ENCODE results near the gene CCND2. TPM values are rescaled to one million over a fixed set of nuclear protein-coding genes. Genes with fewer than 3 reads are reported as not detected.

Gene CCND2
- total and polyA plus RNA-seq, 9 of the 15 experiments (the other 6 are each of a cell fraction or from before 2014, with no cell fraction given) = 13.6 to 99.3 (median 39.6) TPM

DNA sequence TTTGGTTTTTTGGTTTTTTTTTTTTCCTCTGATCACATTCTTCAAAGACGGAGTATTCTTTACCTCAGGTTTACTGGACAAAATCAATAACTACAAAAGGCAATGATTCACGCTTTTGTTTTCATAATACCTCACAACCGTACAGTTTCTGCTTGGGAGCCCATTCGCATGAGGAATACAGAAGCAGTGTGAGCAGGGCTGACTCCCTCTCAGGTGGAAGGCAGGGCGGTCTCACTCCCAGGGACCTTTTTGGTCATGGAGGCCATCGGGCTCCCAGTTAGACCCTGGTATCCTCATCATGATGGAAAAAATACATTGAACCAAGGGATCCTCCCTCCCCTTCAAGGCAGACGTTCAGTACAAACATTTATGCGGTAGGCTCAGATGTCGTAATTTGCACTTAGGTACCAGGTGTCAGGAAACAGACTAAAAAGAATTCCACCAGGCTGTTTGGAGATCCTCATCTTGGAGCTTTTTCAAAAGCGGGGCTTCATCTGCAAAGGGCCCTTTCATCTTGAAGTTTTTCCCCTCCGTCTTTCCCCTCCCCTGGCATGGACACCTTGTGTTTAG, 28.5 kb downstream of the CCND2 start:
- H4K20me1 ChIP-seq (replicated peaks; ENCODE audit: control insufficient read depth, insufficient read depth, low read length) = 0 out of 2 replicates have a peak, but pooled peaks cover 12% of the 10 kb centered on the region
- H2AFZ ChIP-seq (ENCODE audit: low read depth, low read length) = no peak overlapping the region
- peaks cover 82% of the 10 kb centered on the region; the same call in 2 of the 3 replicates for H3K36me3 ChIP-seq (ENCODE audit: control insufficient read depth, insufficient read depth, low read length)
- H3K9ac ChIP-seq (ENCODE audit: insufficient read depth in 1 of 2, low read depth in 2 of 2, low read length in 2 of 2) = no peak overlapping the region
- no peaks in the 10 kb centered on the region for H3K27me3 ChIP-seq (ENCODE audit: control insufficient read depth in 2 of 2, insufficient read depth in 2 of 2, low read length in 2 of 2)
- in situ Hi-C loops (cut with MboI) (no loop called here), intact Hi-C loops (cut with micrococcal nuclease) (no loop called here)
- CTCF ChIA-PET (ENCODE audit: low intra/inter-chr PET ratio) = no interaction called here
- TF ChIP-seq GTF2F1 (IDR thresholded peaks at IDR 0.05; ENCODE audit: low read depth, low read length) (no peak), MTA2 (IDR thresholded peaks at IDR 0.05; ENCODE audit: low read depth) (no peak), KLF13 (tag; IDR thresholded peaks at IDR 0.05; ENCODE audit: borderline replicate concordance, low read depth) (no peak)
- TF ChIP-seq, protein P1, sequence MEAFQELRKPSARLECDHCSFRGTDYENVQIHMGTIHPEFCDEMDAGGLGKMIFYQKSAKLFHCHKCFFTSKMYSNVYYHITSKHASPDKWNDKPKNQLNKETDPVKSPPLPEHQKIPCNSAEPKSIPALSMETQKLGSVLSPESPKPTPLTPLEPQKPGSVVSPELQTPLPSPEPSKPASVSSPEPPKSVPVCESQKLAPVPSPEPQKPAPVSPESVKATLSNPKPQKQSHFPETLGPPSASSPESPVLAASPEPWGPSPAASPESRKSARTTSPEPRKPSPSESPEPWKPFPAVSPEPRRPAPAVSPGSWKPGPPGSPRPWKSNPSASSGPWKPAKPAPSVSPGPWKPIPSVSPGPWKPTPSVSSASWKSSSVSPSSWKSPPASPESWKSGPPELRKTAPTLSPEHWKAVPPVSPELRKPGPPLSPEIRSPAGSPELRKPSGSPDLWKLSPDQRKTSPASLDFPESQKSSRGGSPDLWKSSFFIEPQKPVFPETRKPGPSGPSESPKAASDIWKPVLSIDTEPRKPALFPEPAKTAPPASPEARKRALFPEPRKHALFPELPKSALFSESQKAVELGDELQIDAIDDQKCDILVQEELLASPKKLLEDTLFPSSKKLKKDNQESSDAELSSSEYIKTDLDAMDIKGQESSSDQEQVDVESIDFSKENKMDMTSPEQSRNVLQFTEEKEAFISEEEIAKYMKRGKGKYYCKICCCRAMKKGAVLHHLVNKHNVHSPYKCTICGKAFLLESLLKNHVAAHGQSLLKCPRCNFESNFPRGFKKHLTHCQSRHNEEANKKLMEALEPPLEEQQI (IDR thresholded peaks at IDR 0.05) = no peak
- no peaks in the 10 kb centered on the region for H3K9me1 ChIP-seq (ENCODE audit: control insufficient read depth, insufficient read depth, low read length)
- no peaks in the 10 kb centered on the region for H3K9me3 ChIP-seq (replicated peaks; ENCODE audit: control insufficient read depth, insufficient read depth, low read depth, low read length)
- H3K4me1 ChIP-seq (replicated peaks in 1 of 2; ENCODE audit: control insufficient read depth in 2 of 2, insufficient read depth in 2 of 2, low read length in 2 of 2) = no peaks in the 10 kb centered on the region
- H3K4me2 ChIP-seq (ENCODE audit: insufficient read depth, low read length) = no peak overlapping the region
- POLR2A ChIA-PET = interaction anchor here (0.6 kb wide), 1 partner anchor 11 kb away, joined by 3 read pairs; no protein-coding TSS in a partner anchor
- no peaks in the 10 kb centered on the region for H3K79me2 ChIP-seq (ENCODE audit: control insufficient read depth, insufficient read depth, low read length)
- H3K27ac ChIP-seq (ENCODE audit: extremely low read depth, low read depth, low read length) = no peak overlapping the region
- ATAC-seq (no peak), FAIRE-seq (no peak), DNase-seq (ENCODE audit: extremely low read depth in 1 of 4, low spot score in 3 of 4) (no peak)
- no peak overlapping the region for H3K4me3 ChIP-seq
- BruUV-seq (replicated peaks) = no TSS peak
- 88% methylated on average over 6 of the region's 11 CpGs for WGBS (ENCODE audit: insufficient coverage, low coverage, missing lambda C conversion rate)

All from K562 (cell line).